Panc1 (cell line): Measurements from ENCODE around the gene NCOA5. TPM values are rescaled to one million over a fixed set of nuclear protein-coding genes. Genes with fewer than 3 reads are reported as not detected.

ENCODE experiments used
- ATAC-seq: fragments of 200-7000 bp; cut with Tn5 transposase; 2 replicates; pipeline ENCODE4 v1.9.1; 2020; ENCODE audit warnings: mild to moderate bottlenecking, moderate library complexity
- BruUV-seq: library from RNA; stranded (reverse); fragments of 400-500 nt; replicated peaks from 2 replicates; lab custom pipeline; 2021; lab: Mats Ljungman, UMichigan
- CTCF ChIA-PET: fragments of 300-600 bp; sonication (Branson Sonifier 250); formaldehyde crosslinking; loops from one replicate; lab custom pipeline; 2022; ENCODE audit warnings: antibody characterized with exemption; lab: Charles Lee
- POLR2A ChIA-PET: fragments of 300-600 bp; sonication (Branson Sonifier 250); formaldehyde crosslinking; loops from one replicate; lab custom pipeline; 2022; ENCODE audit warnings: antibody characterized with exemption; lab: Charles Lee
- DNase-seq: peaks from one replicate; pipeline ENCODE4 v3.0.0-alpha.2; 2010; ENCODE audit warnings: low read depth, low spot score
- H3K27ac ChIP-seq: 2 replicates; pipeline ENCODE4 v1.5.1; 2011; ENCODE audit warnings: mild to moderate bottlenecking, low read length, inconsistent platforms
- H3K27me3 ChIP-seq: fragments of 200-500 bp; sonication (Bioruptor generic); 2 replicates; pipeline ENCODE4 v1.6.0; 2014; ENCODE audit warnings: low read length, inconsistent platforms; ENCODE audit not compliant: control insufficient read depth, insufficient read depth
- H3K36me3 ChIP-seq: fragments of 200-500 bp; sonication (Bioruptor generic); 2 replicates; pipeline ENCODE4 v1.5.1; 2014; ENCODE audit warnings: inconsistent platforms, mild to moderate bottlenecking, low read length, moderate library complexity; ENCODE audit not compliant: control insufficient read depth, insufficient read depth
- H3K4me1 ChIP-seq: 2 replicates; pipeline ENCODE4 v1.5.1; 2011; ENCODE audit warnings: inconsistent platforms, mild to moderate bottlenecking, low read length, moderate library complexity; ENCODE audit not compliant: control insufficient read depth, insufficient read depth
- H3K4me3 ChIP-seq, 2 experiments: 2 replicates each; pipeline ENCODE4 v1.5.1; 2011 to 2012; ENCODE audit warnings: low read depth in 2 of 2, low read length in 2 of 2, mild to moderate bottlenecking in 2 of 2, inconsistent platforms in 1 of 2, moderate library complexity in 1 of 2
- H3K9me3 ChIP-seq: fragments of 200-500 bp; sonication (Bioruptor generic); 2 replicates; pipeline ENCODE4 v1.5.1; 2014; ENCODE audit warnings: low read depth, mild to moderate bottlenecking, inconsistent platforms, low read length, moderate library complexity; ENCODE audit not compliant: control insufficient read depth, insufficient read depth
- CTCF ChIP-seq: fragments of 450-650 bp; IDR thresholded peaks from 2 replicates; pipeline ENCODE4 v1.5.1; 2017; ENCODE audit warnings: mild to moderate bottlenecking
- POLR2AphosphoS5 ChIP-seq: IDR thresholded peaks from 2 replicates; pipeline ENCODE4 v1.6.1; 2012; ENCODE audit warnings: mild to moderate bottlenecking, low read depth, low read length, moderate library complexity
- SIN3A ChIP-seq: IDR thresholded peaks from 2 replicates; pipeline ENCODE4 v1.6.1; 2012; ENCODE audit warnings: low read depth, mild to moderate bottlenecking, low read length, moderate library complexity, borderline replicate concordance; ENCODE audit not compliant: insufficient read depth
- TCF7L2 ChIP-seq: IDR thresholded peaks from 2 replicates; pipeline ENCODE4 v1.6.1; 2011; ENCODE audit warnings: mild to moderate bottlenecking, low read depth, low read length, inconsistent platforms
- in situ Hi-C: cut with HindIII; loops from 2 replicates; pipeline ENCODE4 v1.10.0; 2016; ENCODE audit warnings: low sequenced_read_pairs, low pct_unique_long_range_greater_than_20kb
- intact Hi-C: fragments of 100-400 bp; cut with micrococcal nuclease; formaldehyde crosslinking; loops from one replicate; pipeline ENCODE4 v1.10.0; 2022; ENCODE audit not compliant: unreplicated experiment
- total RNA-seq: library from RNA; stranded (reverse); gene quantifications from one replicate; pipeline ENCODE4 v1.2.1, GENCODE V29; 2021; ENCODE audit not compliant: unreplicated experiment
- TF ChIP-seq, protein P1 (sequence below), 2 experiments: IDR thresholded peaks; 2 replicates each; pipeline ENCODE4 v1.6.1; 2011 to 2012; ENCODE audit warnings: low read depth in 2 of 2, control low read depth in 1 of 2, low read length in 1 of 2, mild to moderate bottlenecking in 1 of 2, moderate library complexity in 1 of 2; ENCODE audit not compliant: insufficient read depth in 1 of 2

NCOA5 gene
- total RNA-seq, 1 experiment from 2014 or later = 30.6 TPM

DNA sequence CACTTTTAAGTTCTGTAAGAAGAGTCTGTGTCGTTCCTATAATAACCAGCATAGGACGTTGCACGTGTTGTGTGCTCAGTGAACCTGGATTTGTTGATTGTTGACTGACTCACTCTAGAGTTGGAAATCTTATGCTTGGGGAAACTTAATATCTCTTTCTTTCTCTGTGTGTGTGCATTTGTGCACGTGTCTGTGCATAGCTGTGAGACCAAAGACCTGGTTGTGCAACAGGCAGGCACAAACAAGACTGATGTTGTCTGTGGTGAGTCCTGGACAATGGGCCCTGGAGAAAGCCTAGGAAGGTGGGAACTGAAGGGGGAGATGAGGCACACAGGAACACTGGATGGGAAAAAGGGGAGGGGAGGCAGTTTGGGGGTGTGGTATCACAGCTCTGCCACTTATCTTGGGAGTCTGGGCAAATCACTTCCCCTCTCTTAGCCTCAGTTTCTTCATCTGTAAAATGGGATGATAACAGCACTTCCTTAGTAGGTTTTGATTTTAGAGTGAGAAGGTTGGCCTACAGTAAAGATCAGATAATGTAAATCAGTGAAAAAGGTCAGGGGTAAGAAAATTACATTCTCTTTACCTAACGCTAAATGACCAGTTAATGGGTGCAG is 36.8 kb upstream of the NCOA5 start:
- ChIA-PET POLR2A (no interaction called here), CTCF (no interaction called here)
- Histone ChIP-seq H3K27me3 (peaks cover 6% of the 10 kb centered on the region; the same call in 1 of the 2 replicates), H3K9me3 (no peaks in the 10 kb centered on the region), H3K4me3 (no peak overlapping the region), H3K36me3 (0 out of 2 replicates have a peak, but pooled peaks cover 2% of the 10 kb centered on the region), H3K27ac (no peak overlapping the region), H3K4me1 (peaks cover 1% of the 10 kb centered on the region; the same call in 1 of the 2 replicates)
- in situ Hi-C loops = no loop called here
- ATAC-seq = no peak
- intact Hi-C loops = no loop called here
- no TSS peak for BruUV-seq
- TF ChIP-seq SIN3A (no peak), CTCF (no peak), TCF7L2 (no peak), POLR2AphosphoS5 (no peak)
- TF ChIP-seq, protein P1, sequence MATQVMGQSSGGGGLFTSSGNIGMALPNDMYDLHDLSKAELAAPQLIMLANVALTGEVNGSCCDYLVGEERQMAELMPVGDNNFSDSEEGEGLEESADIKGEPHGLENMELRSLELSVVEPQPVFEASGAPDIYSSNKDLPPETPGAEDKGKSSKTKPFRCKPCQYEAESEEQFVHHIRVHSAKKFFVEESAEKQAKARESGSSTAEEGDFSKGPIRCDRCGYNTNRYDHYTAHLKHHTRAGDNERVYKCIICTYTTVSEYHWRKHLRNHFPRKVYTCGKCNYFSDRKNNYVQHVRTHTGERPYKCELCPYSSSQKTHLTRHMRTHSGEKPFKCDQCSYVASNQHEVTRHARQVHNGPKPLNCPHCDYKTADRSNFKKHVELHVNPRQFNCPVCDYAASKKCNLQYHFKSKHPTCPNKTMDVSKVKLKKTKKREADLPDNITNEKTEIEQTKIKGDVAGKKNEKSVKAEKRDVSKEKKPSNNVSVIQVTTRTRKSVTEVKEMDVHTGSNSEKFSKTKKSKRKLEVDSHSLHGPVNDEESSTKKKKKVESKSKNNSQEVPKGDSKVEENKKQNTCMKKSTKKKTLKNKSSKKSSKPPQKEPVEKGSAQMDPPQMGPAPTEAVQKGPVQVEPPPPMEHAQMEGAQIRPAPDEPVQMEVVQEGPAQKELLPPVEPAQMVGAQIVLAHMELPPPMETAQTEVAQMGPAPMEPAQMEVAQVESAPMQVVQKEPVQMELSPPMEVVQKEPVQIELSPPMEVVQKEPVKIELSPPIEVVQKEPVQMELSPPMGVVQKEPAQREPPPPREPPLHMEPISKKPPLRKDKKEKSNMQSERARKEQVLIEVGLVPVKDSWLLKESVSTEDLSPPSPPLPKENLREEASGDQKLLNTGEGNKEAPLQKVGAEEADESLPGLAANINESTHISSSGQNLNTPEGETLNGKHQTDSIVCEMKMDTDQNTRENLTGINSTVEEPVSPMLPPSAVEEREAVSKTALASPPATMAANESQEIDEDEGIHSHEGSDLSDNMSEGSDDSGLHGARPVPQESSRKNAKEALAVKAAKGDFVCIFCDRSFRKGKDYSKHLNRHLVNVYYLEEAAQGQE (IDR thresholded peaks at IDR 0.05; ENCODE audit: insufficient read depth in 1 of 2, low read depth in 2 of 2, low read length in 1 of 2) = no peak
- DNase-seq = no peak

GRCh38 chr20:46123482-46124245 is 33.9 kb upstream of the NCOA5 start:
- no peak for TF ChIP-seq SIN3A
- TF ChIP-seq, protein P1 (IDR thresholded peaks at IDR 0.05; ENCODE audit: insufficient read depth in 1 of 2, low read depth in 2 of 2, low read length in 1 of 2) = no peak
- CTCF ChIA-PET = no interaction called here
- no peak for DNase-seq
- Histone ChIP-seq H3K9me3 (no peaks in the 10 kb centered on the region), H3K4me1 (peaks cover 12% of the 10 kb centered on the region; the same call in 1 of the 2 replicates), H3K36me3 (0 out of 2 replicates have a peak, but pooled peaks cover 2% of the 10 kb centered on the region), H3K27ac (no peak overlapping the region), H3K4me3 (no peak overlapping the region), H3K27me3 (no peaks in the 10 kb centered on the region)
- no peak for ATAC-seq
- BruUV-seq = no TSS peak
- POLR2A ChIA-PET = no interaction called here
- in situ Hi-C loops (no loop called here), intact Hi-C loops (no loop called here)
